Suprapubic skin (tissue), 3 donors: ENCODE data around the gene ARF3.

Source experiments
- POLR2AphosphoS5 ChIP-seq, 3 donors: sonication (generic); formaldehyde crosslinking; IDR thresholded peaks; one replicate each; pipeline ENCODE4 v1.6.1; 2017; ENCODE audit warnings: antibody characterized with exemption in 3 of 3
- TF ChIP-seq, protein P1 (sequence below), 2 donors: fragments of 200-600 bp in 1 of 2; fragments of 450-650 bp in 1 of 2; sonication (generic) in 1 of 2; IDR thresholded peaks; one replicate each; pipeline ENCODE4 v1.5.1; 2016 to 2019; ENCODE audit warnings: antibody characterized with exemption in 2 of 2, mild to moderate bottlenecking in 1 of 2, moderate library complexity in 1 of 2

DNA sequence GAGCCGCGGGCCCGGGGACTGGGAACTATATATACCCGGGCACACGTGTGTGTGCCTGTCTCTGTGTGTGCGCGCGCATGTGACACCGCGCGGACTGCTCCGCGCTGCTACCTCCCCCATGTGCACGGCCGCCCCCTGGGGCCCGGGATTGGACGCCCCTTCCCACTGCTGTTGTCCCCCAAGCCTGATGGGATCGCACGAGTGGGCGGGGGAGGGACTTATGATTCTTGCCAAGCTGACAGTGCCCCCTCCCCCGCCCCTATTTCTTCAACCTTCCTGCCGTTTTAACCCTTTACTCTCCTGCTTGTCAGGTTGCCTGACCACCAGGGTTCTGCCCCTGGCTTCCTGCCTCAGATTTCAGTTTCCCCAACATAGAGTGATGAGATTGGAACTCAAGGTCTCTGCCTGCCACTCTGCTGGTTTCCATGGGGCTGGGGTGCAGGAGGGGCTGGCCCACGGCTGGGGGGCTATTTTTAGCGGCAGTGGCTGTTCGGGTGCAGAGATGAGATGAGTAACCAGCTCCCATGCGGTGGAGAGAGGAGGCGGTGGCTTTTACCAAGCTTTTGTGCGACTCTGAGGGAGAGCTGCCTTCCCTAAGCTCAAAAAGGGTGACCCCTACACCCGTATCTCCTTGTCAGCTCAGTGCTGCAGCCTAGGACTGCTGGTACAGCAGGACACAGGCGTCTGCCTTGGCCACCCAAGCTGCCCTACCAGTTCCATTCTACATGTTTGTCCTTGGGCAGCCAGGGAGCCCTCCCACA lies 42.3 kb upstream of the ARF3 start, which contains the start of gene DDN:
- TF ChIP-seq, protein P1, sequence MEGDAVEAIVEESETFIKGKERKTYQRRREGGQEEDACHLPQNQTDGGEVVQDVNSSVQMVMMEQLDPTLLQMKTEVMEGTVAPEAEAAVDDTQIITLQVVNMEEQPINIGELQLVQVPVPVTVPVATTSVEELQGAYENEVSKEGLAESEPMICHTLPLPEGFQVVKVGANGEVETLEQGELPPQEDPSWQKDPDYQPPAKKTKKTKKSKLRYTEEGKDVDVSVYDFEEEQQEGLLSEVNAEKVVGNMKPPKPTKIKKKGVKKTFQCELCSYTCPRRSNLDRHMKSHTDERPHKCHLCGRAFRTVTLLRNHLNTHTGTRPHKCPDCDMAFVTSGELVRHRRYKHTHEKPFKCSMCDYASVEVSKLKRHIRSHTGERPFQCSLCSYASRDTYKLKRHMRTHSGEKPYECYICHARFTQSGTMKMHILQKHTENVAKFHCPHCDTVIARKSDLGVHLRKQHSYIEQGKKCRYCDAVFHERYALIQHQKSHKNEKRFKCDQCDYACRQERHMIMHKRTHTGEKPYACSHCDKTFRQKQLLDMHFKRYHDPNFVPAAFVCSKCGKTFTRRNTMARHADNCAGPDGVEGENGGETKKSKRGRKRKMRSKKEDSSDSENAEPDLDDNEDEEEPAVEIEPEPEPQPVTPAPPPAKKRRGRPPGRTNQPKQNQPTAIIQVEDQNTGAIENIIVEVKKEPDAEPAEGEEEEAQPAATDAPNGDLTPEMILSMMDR (IDR thresholded peaks at IDR 0.05) = no peak
- no peak for TF ChIP-seq POLR2AphosphoS5 (IDR thresholded peaks at IDR 0.05)
